Measurements from ENCODE around the gene AGBL1.

- no peak for TF ChIP-seq CTCF (IDR thresholded peaks at IDR 0.05)
- TF ChIP-seq ZFP36 (IDR thresholded peaks at IDR 0.05; ENCODE audit: borderline replicate concordance, partially characterized antibody) = no peak
- TF ChIP-seq MAFK (IDR thresholded peaks at IDR 0.05; ENCODE audit: partially characterized antibody) = no peak
- no peak for TF ChIP-seq KDM1A (IDR thresholded peaks at IDR 0.05; ENCODE audit: low read depth)
- TF ChIP-seq HMGXB4 (CRISPR knock-in tag; IDR thresholded peaks at IDR 0.05; ENCODE audit: borderline replicate concordance) = no peak
- TF ChIP-seq ESRRA (IDR thresholded peaks at IDR 0.05; ENCODE audit: borderline replicate concordance, low read length) = no peak
- TF ChIP-seq CEBPB (IDR thresholded peaks at IDR 0.05) = no peak
These were observed 3.1 kb downstream of the AGBL1 start for GRCh38 chr15:86082619-86083380.

All from A549 (cell line).